Measurements from ENCODE around the gene TRIM48. TPM values are rescaled to one million over a fixed set of nuclear protein-coding genes. Genes with fewer than 3 reads are reported as not detected.
"Not testable (repeated sequence)": the region's sequence is repeated elsewhere in the genome, so short reads cannot be mapped to it uniquely, and the experiment has no call there.

TRIM48 gene
- total RNA-seq (2014; rRNA removed; shearing (Covaris generic)), result not detected in 2 replicates
- polyA plus RNA-seq (2015; cell fraction: cytosol; rRNA removed), result not detected in 2 replicates
- polyA plus RNA-seq (2015; cell fraction: nucleus; rRNA removed), result not detected in 2 replicates

DNA sequence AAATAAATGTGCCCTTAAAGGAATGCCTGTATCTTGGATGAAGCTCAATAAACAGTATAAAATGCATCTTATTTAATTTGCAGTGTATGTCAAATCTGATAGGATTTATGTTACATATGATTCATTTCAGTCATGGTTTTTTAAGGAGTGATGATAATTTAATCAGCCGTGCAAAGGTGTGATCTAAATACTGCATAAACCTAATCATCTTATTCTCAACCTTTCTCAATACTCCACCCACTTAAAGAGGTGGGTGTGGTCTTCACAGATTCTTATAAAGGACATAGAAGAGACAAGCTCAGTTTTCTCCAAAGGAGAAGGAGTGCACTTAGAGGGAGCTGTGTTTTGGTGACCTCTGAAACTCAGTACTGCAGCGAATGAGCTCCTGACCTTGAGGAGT is at the start of gene TRIM48:
Gene TRIM48 (plus strand): TSS at position 301 of the 400 bp plus-strand sequence. CDS start 113 bp downstream, outside the sequence.
- not testable (repeated sequence) for DNase-seq (ENCODE audit: low read depth)

GRCh38 chr11:55238316-55238715 is 23.6 kb upstream of the TRIM48 start:
- not testable (repeated sequence) for DNase-seq (ENCODE audit: low read depth)

GRCh38 chr11:55263081-55263480 is 1.1 kb downstream of the TRIM48 start:
- no peak for DNase-seq (ENCODE audit: low read depth)

Small RNA genes within 50 kb of the gene (small RNA-seq; reads per million reads assigned to genes)
- gene AP005597.4, result not detected

Other genes starting within 250 kb of the TRIM48 start
- gene OR4A16, start 81.0 kb downstream of the TRIM48 start, total RNA-seq (2014; rRNA removed; shearing (Covaris generic)), result not detected in 2 replicates
- gene OR4A15, start 105.8 kb downstream of the TRIM48 start, total RNA-seq (2014; rRNA removed; shearing (Covaris generic)), result not detected in 2 replicates